Osteocyte (in vitro differentiated cells): ENCODE measurements around the gene BBX. TPM values are rescaled to one million over a fixed set of nuclear protein-coding genes. Genes with fewer than 3 reads are reported as not detected.

Source experiments
- DNase-seq: peaks from one replicate; pipeline ENCODE4 v3.0.0; 2021; ENCODE audit warnings: mixed read lengths; ENCODE audit not compliant: unreplicated experiment; ENCODE audit errors: extremely low spot score
- H3K27ac Mint-ChIP-seq: one replicate; pipeline ENCODE4 v1.8.0; 2021; ENCODE audit warnings: mild to moderate bottlenecking, mixed read lengths; ENCODE audit not compliant: unreplicated experiment
- H3K27me3 Mint-ChIP-seq: one replicate; pipeline ENCODE4 v1.8.0; 2021; ENCODE audit warnings: mixed read lengths; ENCODE audit not compliant: unreplicated experiment
- H3K36me3 Mint-ChIP-seq: one replicate; pipeline ENCODE4 v1.8.0; 2021; ENCODE audit warnings: mixed read lengths; ENCODE audit not compliant: unreplicated experiment
- H3K4me1 Mint-ChIP-seq: one replicate; pipeline ENCODE4 v1.8.0; 2021; ENCODE audit warnings: mixed read lengths; ENCODE audit not compliant: unreplicated experiment
- H3K4me3 Mint-ChIP-seq: one replicate; pipeline ENCODE4 v1.8.0; 2021; ENCODE audit warnings: mild to moderate bottlenecking, moderate library complexity, mixed read lengths; ENCODE audit not compliant: unreplicated experiment
- H3K9me3 Mint-ChIP-seq: one replicate; pipeline ENCODE4 v1.8.0; 2021; ENCODE audit warnings: mixed read lengths; ENCODE audit not compliant: unreplicated experiment
- total RNA-seq: library from RNA; stranded (reverse); gene quantifications from 2 replicates; pipeline ENCODE4 v1.2.1, GENCODE V29; 2021
- TF ChIP-seq, protein P1 (sequence below): fragments of 200-600 bp; sonication (generic); IDR thresholded peaks from 2 replicates; pipeline ENCODE4 v1.5.0; 2021; ENCODE audit warnings: antibody characterized with exemption, mild to moderate bottlenecking, moderate library complexity

Gene BBX
- total RNA-seq, 1 donor from 2014 or later: 92.2 TPM

GRCh38 chr3:107600780-107601179 lies 78.0 kb downstream of the BBX start:
- peaks cover 12% of the 10 kb centered on the region for H3K9me3 Mint-ChIP-seq
- no peak for DNase-seq
- H3K36me3 Mint-ChIP-seq: peaks cover 10% of the 10 kb centered on the region

DNA sequence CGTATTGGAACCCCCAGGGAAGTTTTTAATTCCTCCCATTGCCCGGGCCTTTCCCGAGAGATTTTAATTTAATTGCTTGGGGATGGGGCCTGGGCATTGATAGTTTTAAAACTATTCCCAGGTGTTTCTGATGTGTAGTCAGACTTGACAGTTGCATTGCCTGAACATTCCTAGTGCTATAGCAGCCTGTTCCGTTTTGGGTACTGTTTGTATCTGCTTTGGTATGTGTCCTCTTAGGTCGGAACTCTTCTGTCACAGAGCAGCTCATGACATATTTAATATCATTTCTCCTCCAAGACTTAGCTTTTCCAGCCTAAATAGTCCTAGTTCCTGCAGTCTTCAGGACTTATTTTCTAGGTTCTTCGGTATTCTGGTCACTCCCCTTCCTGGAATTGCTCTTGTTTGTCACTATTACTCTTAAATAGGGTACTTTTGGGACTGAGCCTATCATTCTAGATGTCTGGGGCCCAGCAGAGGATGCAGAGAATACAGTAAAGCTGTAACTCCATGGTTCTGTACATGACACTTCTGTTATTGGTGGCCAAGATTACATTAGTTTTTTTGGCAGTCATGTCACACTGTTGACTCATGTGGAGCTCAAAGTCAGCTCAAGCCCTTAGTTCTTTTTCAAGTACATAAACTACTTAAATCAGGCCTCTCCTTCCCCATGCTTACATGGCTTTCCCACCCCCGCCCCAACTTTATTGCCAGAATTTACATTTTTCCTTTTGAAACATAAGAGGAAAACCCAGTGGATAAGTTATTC lies 81.5 kb downstream of the BBX start:
- no peak for DNase-seq
- H3K4me1 Mint-ChIP-seq: peaks cover 44% of the 10 kb centered on the region
- TF ChIP-seq, protein P1, sequence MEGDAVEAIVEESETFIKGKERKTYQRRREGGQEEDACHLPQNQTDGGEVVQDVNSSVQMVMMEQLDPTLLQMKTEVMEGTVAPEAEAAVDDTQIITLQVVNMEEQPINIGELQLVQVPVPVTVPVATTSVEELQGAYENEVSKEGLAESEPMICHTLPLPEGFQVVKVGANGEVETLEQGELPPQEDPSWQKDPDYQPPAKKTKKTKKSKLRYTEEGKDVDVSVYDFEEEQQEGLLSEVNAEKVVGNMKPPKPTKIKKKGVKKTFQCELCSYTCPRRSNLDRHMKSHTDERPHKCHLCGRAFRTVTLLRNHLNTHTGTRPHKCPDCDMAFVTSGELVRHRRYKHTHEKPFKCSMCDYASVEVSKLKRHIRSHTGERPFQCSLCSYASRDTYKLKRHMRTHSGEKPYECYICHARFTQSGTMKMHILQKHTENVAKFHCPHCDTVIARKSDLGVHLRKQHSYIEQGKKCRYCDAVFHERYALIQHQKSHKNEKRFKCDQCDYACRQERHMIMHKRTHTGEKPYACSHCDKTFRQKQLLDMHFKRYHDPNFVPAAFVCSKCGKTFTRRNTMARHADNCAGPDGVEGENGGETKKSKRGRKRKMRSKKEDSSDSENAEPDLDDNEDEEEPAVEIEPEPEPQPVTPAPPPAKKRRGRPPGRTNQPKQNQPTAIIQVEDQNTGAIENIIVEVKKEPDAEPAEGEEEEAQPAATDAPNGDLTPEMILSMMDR: no peak
- peaks cover 19% of the 10 kb centered on the region for H3K36me3 Mint-ChIP-seq
- no peaks in the 10 kb centered on the region for H3K27me3 Mint-ChIP-seq
- H3K27ac Mint-ChIP-seq: no peak overlapping the region
- peaks cover 21% of the 10 kb centered on the region for H3K9me3 Mint-ChIP-seq
- no peak overlapping the region for H3K4me3 Mint-ChIP-seq

More at GRCh38 chr3:107600780-107601179, 78.0 kb downstream of the BBX start:
- Mint-ChIP-seq H3K4me1 (peaks cover 59% of the 10 kb centered on the region), H3K4me3 (no peak overlapping the region), H3K27ac (peak overlapping the region; percentile 96), H3K27me3 (no peaks in the 10 kb centered on the region)
- TF ChIP-seq, protein P1: no peak

GRCh38 chr3:107611775-107612469 lies 89.2 kb downstream of the BBX start:
- Mint-ChIP-seq H3K4me1 (peaks cover 10% of the 10 kb centered on the region), H3K9me3 (peaks cover 28% of the 10 kb centered on the region), H3K4me3 (no peak overlapping the region), H3K27ac (no peak overlapping the region), H3K36me3 (peaks cover 28% of the 10 kb centered on the region), H3K27me3 (no peaks in the 10 kb centered on the region)
- no peak for DNase-seq
- TF ChIP-seq, protein P1: no peak

DNA sequence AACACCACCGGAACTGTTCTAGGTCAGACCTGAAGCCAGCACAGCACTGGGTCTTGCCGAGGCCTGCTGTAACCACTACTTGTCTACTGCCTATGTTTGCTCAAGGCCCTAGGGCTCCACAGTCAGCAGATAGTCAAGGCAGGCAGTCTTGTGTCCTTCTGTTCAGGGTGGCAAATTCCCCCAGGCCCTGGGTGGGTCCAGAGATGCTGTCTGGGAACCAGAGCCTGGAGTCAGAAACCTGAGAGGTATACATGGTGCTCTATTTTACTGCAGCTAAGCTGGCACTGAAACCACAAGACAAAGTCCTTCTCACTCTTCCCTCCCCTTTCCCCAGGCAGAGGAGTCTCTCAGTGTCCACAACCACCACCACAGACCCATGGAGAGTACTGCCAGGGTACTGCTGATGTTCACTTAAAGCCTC lies 89.9 kb downstream of the BBX start:
- peaks cover 28% of the 10 kb centered on the region for H3K36me3 Mint-ChIP-seq

More for the DNA sequence above, 89.9 kb downstream of the BBX start:
- DNase-seq: no peak
- Mint-ChIP-seq H3K27ac (no peak overlapping the region), H3K4me1 (peaks cover 10% of the 10 kb centered on the region), H3K4me3 (no peak overlapping the region), H3K27me3 (no peaks in the 10 kb centered on the region), H3K9me3 (peaks cover 28% of the 10 kb centered on the region)
- TF ChIP-seq, protein P1: no peak
